ENCODE measurements around the gene LCN6. TPM values are rescaled to one million over a fixed set of nuclear protein-coding genes. Genes with fewer than 3 reads are reported as not detected.
"Not testable (repeated sequence)": the region's sequence is repeated elsewhere in the genome, so short reads cannot be mapped to it uniquely, and the experiment has no call there.

The LCN6 gene
- total RNA-seq, 2 donors from 2014 or later, result 0.56 to 1.2 TPM

GRCh38 chr9:136714096-136714892 lies 34.0 kb downstream of the LCN6 start:
- Histone ChIP-seq H3K27me3 (peaks cover 26% of the 10 kb centered on the region), H3K4me3 (no peak overlapping the region), H3K9ac (ENCODE audit: low read depth in 2 of 2, low read length in 2 of 2) (no peak overlapping the region), H3K27ac (no peak overlapping the region), H3K9me3 (no peaks in the 10 kb centered on the region), H3K4me1 (peaks cover 3% of the 10 kb centered on the region), H3K36me3 (no peaks in the 10 kb centered on the region)
- intact Hi-C loops (cut with DNase I), result no loop called here
- no peak for DNase-seq
- no peak for TF ChIP-seq CTCF (IDR thresholded peaks at IDR 0.05)

- intact Hi-C loops (cut with DNase I), result no loop called here
- Histone ChIP-seq H3K4me1 (peaks cover 3% of the 10 kb centered on the region), H3K9ac (ENCODE audit: low read depth in 2 of 2, low read length in 2 of 2) (no peak overlapping the region), H3K4me3 (no peak overlapping the region), H3K36me3 (no peaks in the 10 kb centered on the region), H3K9me3 (no peaks in the 10 kb centered on the region), H3K27ac (no peak overlapping the region), H3K27me3 (peaks cover 26% of the 10 kb centered on the region)
- DNase-seq, result no peak
- TF ChIP-seq CTCF (IDR thresholded peaks at IDR 0.05), result no peak
These were observed 34.8 kb downstream of the LCN6 start for GRCh38 chr9:136713550-136713949.

- intact Hi-C loops (cut with DNase I), result no loop called here
- Histone ChIP-seq H3K4me1 (peaks cover 3% of the 10 kb centered on the region), H3K36me3 (no peaks in the 10 kb centered on the region), H3K27ac (no peak overlapping the region), H3K9ac (ENCODE audit: low read depth in 2 of 2, low read length in 2 of 2) (no peak overlapping the region), H3K27me3 (peaks cover 26% of the 10 kb centered on the region), H3K4me3 (peak overlapping the region; percentile 19), H3K9me3 (no peaks in the 10 kb centered on the region)
- no peak for DNase-seq
- TF ChIP-seq CTCF (IDR thresholded peaks at IDR 0.05), result no peak
These were observed 35.4 kb downstream of the LCN6 start for GRCh38 chr9:136712690-136713544.

GRCh38 chr9:136711751-136712689 lies 36.3 kb downstream of the LCN6 start, which contains the start of gene DIPK1B:
TSS of gene DIPK1B (plus strand) at chr9:136712572. CDS start at chr9:136712666, 94 bp downstream.
- no peaks in the 10 kb centered on the region for H3K36me3 ChIP-seq
- peaks cover 26% of the 10 kb centered on the region for H3K27me3 ChIP-seq
- H3K4me3 ChIP-seq, result peak within 1 kb of the TSS; percentile 19
- H3K9me3 ChIP-seq, result no peaks in the 10 kb centered on the region
- no peak within 1 kb of the TSS for H3K9ac ChIP-seq (ENCODE audit: low read depth in 2 of 2, low read length in 2 of 2)
- peaks cover 3% of the 10 kb centered on the region for H3K4me1 ChIP-seq
- no peak for TF ChIP-seq CTCF (IDR thresholded peaks at IDR 0.05)
- H3K27ac ChIP-seq, result no peak within 1 kb of the TSS
- intact Hi-C loops (cut with DNase I), result no loop called here
- no peak for DNase-seq

- H3K27ac ChIP-seq; H3K9ac ChIP-seq (ENCODE audit: low read depth in 2 of 2, low read length in 2 of 2); DNase-seq; H3K36me3 ChIP-seq; H3K4me3 ChIP-seq; H3K9me3 ChIP-seq; intact Hi-C loops (cut with DNase I); H3K4me1 ChIP-seq: not testable (repeated sequence)
- peaks cover 26% of the 10 kb centered on the region for H3K27me3 ChIP-seq
These were observed 37.1 kb downstream of the LCN6 start for GRCh38 chr9:136711219-136711648.

All from colonic mucosa (tissue), 4 donors.